ENCODE measurements around the gene P4HA2. TPM values are rescaled to one million over a fixed set of nuclear protein-coding genes. Genes with fewer than 3 reads are reported as not detected.
A peak's percentile ranks its signal among the peaks of the same experiment; 100 is the strongest.

Gene P4HA2
- polyA plus RNA-seq, 1 donor = 48.8 TPM

- peak; percentile 73 for DNase-seq
Measured at GRCh38 chr5:132265336-132266030, 37.8 kb upstream of the P4HA2 start.

- no peak for DNase-seq
Measured at GRCh38 chr5:132264546-132265335, 37.1 kb upstream of the P4HA2 start.

GRCh38 chr5:132263548-132264261 is 36.1 kb upstream of the P4HA2 start:
- DNase-seq = no peak

DNA sequence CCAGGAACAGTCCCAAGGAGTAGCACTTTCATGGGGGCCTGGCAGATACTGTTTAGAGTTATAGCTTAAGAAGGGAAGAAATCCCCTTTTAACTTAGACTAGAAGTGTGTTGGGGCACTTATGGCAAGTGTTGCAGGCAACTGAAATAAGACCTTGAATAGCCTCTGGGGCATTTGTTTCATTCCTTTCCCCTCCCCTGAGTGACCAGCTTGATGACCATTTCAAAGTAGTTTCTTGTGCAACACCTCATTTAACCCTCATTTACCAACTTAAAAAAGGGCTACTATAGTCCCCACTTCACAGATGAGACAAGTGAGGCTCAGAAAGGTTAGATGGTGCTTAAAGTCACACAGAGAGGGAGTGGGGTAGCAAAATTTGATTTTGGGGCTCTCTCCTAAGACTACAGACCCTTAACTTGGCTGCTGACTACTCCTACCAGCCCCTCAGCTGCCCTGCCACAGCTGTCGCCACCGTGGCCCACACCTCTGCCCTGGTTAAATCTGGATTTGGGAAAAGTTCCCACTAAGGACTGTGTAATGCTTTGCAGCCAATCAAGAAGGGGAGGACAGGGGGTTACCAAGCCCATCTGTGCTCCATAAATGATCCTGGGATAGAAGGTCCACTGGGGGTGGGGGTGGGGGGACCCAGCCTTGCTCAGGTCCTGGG is 35.4 kb upstream of the P4HA2 start:
- no peak for DNase-seq

- no peak for DNase-seq
Measured at GRCh38 chr5:132261881-132262845, 34.5 kb upstream of the P4HA2 start.

- no peak for DNase-seq
Measured at GRCh38 chr5:132260714-132261551, 33.3 kb upstream of the P4HA2 start.

- DNase-seq = no peak
Measured at GRCh38 chr5:132260051-132260450, 32.4 kb upstream of the P4HA2 start.

DNA sequence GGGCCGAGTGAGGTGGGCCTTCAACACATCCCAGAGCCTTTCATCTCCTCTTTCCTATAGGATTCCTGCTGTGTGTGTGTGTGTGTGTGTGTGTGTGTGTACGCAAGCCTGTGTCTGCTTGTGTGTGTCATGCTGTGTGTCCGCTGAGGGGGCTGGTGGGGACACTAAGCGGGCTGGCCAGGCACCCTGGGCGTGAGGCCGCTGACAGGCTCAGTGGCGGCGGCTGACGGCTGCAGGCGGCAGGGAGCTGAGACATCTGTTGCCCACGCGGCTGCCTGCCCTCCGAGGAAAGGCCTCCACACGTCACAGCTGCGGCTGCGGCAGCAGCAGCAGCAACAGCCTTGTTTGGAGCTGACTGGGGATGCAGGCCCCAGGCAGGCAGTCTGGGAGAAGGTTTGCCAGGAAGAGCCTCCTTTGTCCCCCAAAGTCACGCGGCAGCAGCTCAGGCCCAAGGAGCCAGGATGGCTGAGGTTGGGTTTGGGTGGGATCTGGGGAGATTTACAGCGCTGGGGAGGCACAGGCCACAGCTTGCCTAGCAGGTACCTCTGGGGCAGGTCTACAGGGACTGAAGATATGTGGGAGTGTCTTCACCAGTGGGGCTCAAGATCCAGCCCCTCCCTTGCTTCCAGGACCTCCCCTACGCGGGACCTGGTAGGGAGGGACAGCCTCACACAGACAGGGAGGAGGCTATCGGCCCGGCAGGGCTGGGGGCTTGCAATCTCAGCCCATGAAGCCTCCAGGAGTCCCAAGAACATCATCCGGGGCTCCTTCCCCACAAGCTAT is 31.6 kb upstream of the P4HA2 start:
- no peak for DNase-seq

DNA sequence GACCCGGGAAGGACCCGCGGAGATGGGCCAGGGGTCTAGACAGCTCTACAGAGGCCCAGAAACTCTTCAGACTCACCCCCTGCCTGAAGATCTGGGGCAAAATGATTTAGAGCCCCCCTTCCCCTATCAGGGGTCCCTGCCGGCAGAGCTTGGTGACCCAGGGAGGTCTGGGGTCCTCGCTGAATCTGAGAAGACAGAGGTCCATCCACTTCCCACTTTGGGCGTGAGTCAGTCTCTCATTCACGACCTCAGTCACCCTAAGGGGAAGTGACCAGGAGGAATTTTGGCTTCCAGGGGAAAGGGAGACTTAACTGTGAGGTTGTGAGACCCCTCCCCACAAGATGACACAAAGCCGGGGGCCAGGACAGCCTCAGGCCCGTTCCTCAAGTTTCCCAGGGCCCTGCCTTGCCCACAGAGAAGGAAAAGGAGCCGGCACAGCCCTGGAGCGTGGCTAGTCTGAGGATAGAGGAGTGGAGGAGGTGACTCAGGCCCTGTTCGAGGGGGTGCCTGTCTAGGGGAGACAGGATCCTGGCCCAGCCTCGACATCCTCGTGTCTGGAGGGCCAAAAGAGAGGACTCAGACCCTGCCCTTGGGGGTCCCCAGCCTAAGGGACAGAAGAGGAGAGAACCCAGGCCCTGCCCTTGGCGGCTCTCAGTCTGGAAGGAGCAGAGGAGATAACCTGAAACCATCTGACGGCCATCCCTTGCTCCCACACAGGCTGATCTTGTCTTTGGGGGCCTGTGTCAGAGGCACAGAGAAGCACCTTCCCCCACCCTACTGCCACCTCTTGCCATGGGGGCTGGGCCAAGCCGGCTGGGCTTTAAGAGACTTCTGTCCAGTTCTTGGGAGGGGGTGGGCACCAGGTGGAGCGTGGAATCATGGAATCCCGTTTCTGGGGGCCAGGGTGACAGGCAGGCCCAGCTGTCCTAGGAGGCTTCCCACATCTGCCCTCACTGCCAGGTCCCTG is 30.7 kb upstream of the P4HA2 start:
- DNase-seq = no peak

DNA sequence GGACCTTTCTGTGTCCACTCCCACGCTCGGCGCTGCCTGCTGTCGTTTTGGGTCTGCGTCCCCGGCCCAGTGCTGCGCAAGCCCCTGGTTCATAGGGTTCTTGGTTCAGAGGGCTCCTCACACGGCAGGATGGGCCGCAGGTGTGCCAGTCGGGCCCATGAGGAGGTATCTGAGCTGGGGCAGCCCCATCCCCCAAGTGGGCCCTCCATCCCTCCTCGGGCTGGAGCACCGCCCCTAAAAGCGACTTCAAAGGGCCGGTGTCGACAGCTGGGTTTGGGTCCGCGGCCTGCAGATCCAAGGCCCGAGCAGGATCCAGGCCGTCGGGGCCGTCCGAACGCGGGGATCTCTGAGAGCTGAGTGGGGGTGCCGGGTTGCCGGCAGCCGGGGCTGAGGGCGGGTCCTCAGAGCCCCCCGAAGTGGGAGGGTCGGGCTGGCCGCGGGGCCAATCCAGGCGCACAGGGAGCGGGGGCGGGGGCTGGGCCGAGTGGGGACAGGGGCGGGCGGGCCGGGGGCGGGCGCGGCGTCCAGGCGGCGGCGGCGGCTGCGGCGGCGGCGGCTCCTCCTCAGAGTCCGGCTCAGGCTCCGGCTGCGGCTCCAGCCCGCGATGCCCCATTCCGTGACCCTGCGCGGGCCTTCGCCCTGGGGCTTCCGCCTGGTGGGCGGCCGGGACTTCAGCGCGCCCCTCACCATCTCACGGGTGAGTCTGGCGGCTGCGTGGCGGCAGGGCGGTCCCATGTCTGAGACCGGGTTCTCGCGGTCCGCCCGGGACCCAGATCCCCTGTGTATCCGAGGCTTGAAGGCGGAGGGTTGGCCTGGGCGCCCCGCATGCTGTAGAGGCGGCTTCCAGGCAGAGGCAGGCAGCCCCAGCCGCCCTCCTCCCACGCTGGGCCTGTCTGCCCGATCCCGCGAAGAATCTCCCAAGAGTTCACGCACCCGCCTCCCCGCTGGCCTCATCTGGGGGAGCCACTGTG is 29.8 kb upstream of the P4HA2 start, which contains the start of gene PDLIM4:
Gene PDLIM4, plus strand, starts transcription at position 566 of the 971 bp plus-strand sequence. Its CDS starts 39 bp downstream, at position 605.
- peak; percentile 77 for DNase-seq

GRCh38 chr5:132256783-132257130 is 29.1 kb upstream of the P4HA2 start:
- DNase-seq = no peak

DNA sequence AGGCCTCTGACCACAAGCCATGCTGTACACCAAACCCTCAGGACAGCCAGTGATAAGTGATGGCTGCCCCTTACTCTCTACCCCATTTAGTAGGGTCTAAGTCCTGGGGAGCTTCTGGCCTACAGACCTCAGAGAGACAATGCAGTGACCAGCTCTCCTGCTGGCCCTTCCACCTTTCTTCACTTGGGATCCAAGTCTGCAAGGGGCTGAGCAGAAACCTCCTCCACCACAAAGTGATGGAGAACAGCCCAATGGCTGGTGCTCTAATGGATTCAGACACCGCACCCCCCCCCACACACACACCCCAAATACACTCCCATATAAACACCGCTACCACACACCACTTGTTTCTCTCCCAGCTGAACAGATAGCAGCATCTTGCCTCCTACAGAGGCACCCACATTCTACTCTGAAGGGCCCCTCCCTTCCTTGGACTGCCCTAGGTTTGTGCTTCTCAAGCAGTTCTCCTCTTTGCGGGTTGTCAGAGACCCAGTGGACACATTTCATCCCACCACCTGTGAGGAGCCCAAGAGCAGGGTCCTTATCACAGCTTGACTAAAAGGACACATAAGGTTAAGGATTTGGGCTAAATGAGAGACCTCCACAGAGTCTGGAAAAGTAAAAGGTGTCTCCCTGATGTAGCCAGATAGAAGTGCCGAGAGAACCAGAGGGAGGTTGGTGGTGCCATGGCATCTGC is 28.6 kb upstream of the P4HA2 start:
- DNase-seq = no peak

DNA sequence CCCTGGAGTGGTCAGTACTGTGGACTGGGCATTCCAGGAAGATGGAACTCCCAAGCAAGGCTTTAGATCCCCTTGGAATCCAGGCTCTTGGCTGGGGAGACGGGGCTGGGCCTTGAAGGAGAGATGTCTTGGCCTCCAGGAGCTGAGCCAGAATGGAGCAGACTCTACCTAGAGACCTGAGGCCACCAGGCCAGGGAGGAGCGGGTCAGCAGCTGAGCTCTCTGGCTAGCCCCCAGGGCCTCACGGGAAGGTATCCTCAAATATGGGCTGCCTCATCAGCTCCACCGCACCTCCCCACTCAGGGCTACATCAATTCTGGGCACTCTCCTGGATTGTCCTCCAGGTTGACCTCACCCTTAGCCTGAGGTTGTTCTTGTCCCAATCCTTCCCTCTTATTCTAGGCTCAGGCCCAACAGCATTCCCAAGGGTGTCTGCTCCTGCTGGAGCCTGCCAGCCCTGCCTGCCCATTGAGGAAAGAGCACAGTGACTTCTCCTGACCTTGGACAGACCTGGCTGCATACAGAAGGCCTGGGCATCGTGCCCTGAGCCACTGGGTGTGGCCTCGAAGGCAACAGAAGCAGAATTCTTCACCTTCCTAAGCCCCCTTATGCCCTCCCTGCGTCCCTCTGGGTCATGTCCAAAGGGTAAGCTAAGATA is 26.8 kb upstream of the P4HA2 start:
- DNase-seq = no peak

- DNase-seq = no peak
Measured at GRCh38 chr5:132253452-132254320, 26.0 kb upstream of the P4HA2 start.

DNA sequence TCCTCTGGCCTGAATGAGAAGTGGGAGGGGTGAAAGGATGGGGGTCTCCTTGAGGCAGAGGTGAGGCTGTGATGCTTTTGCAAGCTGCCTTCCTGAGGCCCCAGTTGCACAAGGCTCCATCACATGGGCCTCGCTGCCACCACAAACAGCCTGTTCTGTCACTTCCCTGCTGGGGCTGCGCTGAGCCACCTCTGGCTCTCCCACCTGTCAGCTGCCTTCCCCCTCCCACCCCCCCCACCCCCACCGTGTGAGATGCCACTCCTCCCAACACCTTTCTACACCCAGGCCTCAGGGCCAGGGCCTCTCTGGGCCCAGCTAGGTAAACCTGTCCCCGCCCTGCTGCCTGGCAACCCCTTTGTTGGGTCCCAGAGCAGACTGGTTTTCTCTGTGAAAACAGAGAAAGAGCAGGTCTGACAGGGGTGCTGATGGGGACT is 25.4 kb upstream of the P4HA2 start:
- no peak for DNase-seq

Measured in left kidney (tissue), 2 donors.